ENCODE results near the gene SPECC1L.

The SPECC1L gene

DNA sequence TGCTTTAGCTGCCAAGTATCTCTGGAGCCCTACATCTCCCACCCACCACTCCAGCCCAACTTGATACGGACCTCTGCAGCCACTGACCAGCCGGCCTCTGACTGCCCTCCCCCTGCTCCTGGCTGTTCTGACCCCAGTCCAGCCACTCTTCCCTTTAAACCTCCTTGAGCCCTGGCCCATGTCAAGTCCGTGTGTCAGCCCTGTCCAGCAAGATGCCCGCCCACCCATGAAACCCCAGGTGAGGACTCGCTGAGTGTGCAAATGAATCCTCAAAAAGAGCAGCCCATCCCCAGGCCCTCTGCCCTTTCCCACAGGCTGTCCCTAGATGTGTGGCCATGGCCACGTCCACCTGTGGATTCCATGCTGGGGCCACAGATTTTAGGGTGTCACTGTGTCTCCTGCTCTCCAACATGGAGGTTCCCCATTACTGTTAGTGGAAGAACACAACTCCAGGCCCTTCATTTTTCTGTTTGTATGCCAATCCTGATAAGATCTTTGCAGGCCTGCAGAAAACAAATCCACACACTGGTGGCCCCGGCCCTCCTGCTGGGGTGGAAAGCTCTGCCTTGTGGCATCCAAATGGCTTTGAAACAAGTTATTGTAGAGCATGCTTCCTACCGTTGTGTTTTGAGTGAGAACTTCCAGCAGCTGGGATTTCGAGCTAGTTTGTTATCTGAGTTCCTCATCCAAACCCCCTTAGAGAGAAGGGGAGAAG is 134.1 kb downstream of the SPECC1L start:
- DNase-seq: no peak

DNA sequence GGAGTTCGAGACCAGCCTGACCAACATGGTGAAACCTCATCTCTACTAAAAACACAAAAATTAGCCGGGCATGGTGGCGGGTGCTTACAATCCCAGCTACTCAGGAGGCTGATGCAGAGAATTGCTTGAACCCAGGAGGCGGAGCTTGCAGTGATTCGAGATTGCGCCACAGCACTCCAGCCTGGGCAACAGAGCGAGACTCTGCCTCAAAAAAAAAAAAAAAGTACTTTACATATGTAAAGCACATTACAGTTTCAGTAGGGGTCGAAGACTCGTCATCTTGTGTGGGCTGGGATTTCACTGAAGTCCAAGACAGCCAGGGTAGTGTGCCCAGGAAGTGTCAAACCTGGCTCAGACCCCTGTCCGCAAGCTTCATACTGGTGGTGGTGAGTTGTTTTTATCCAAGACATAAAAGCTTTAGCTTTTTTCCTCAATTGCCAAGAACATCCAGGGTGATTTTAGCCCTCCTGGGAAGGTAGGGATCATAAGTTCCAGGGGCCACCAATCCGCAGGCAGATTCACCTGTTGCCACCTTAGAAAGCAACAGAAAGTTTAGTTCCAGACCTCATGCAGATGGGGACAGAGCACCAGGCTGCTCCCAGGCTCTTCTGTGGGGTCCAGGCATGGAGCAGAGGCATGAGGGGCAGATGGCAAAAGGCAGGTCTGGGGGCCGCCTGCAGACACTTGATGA is 135.1 kb downstream of the SPECC1L start:
- DNase-seq: no peak

DNA sequence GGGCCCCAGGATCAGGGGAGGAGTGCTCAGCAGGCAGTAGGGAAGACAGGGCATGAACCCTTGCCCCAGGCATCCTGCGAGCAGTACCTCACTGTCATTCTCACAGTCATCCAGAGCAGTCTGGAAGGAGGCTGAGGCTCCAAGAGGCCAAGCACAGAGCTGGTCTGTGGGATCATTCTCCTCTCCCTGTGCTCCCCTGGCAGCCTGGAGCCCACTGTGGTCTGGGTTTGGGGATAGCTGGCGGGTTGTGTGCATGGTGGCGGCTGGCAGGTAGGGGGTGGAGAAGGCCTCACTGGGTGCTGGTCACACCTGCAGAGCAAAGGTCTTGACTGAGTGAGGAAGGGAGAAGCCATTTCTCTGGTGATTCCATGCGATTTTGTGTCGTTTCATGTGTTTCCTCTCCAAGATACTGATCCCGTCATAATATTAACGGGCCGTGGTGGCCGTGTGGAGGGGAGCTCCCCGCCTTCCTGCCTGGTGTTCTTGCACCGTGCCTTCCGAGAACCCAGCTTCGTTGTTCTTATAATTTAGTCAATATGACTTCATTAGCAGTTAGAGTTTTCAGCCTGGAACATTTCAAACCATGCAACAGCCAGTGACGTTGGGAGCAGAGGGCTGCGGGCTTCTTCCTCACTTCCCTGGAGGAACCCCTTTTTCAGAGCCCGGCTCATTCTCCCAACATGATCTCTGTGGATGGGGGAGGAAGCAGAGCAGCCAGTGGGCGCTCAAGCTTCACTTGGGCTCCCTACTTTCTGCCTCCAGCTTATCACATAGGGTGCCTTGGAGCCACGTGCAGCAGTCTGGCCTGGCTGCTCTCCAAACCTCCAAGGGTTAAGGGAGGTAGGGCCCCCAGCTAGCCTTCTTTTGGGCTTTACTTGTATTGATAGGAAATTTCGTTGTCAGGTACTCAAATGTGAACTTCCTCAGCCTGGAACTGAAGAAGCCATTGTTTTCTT is 136.0 kb downstream of the SPECC1L start:
- DNase-seq: no peak

DNA sequence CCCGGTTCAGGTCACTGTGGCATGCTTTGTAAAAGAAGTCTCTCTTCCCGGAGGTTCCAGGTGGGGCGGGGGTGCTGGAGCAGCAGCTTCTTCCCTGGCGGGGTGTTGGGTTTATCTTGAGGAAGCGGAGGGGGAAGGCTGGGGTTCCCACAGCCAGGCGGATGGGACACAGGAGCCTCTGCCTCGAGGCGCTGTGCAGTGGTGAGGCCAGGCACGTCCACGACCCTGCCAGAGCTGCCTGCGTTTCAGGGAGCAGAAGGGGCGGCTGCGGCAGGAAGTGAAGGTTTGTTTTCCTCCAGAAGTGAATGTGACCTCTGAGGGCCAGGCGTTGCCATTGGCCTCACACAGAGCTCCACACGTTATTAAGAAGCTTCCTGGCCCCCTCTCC is 136.6 kb downstream of the SPECC1L start:
- no peak for DNase-seq

DNA sequence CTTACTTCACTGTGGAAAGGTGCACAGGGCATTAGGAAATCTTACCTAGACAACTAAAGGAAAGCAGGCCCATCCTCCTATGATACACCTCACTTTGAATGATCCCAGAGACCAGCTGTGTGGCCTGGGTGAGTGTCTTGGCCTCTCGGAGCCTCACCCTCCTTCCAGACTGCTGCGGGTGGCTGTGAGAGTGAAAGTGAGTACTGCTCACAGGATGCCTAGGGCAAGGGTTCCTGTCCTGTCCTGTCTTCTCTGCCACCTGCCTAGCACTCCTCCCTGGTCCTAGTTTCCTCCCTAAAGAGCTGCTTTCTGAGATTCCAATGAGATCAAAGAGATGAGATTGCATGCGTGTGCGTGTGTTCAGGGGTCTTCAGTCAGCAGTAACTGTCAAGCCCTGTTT is 137.3 kb downstream of the SPECC1L start:
- no peak for DNase-seq

DNA sequence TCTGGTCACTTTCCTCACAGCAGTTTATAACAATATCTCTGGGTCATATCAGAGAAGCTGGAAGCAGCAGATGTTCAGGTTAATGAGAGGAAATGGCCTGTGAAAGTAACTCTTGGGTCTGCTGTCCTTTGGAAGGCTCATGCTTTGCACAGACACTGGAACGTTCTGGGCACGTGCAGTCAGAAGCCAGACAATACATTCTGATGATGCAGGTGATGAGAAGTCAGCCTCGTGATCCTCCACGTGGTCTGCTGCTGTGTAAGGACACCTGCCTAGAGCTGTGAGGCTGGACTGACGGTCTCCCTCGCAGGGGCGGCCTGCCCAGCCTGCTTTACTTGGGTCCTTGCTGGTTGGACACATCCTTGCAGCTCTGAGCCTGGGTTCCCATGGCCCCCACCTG is 138.0 kb downstream of the SPECC1L start:
- DNase-seq: no peak

DNA sequence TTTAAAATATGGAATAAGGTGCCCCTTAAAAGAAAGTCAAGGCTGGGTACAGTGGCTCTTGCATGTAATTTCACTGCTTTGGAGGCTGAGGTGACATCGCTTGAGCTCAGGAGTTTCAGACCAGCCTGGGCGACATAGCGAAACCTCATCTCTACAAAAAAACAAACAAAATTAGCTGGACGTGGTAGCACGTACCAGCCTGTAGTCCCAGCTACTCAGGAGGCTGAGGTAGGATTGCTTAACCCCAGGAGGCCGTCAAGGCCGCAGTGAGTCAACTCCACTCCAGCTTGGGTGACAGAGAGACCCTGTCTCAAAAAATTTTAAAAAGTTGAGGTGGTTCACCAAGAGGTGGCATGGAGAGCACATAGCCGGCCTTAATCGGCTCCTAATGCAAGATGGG is 139.1 kb downstream of the SPECC1L start:
- DNase-seq: no peak

DNA sequence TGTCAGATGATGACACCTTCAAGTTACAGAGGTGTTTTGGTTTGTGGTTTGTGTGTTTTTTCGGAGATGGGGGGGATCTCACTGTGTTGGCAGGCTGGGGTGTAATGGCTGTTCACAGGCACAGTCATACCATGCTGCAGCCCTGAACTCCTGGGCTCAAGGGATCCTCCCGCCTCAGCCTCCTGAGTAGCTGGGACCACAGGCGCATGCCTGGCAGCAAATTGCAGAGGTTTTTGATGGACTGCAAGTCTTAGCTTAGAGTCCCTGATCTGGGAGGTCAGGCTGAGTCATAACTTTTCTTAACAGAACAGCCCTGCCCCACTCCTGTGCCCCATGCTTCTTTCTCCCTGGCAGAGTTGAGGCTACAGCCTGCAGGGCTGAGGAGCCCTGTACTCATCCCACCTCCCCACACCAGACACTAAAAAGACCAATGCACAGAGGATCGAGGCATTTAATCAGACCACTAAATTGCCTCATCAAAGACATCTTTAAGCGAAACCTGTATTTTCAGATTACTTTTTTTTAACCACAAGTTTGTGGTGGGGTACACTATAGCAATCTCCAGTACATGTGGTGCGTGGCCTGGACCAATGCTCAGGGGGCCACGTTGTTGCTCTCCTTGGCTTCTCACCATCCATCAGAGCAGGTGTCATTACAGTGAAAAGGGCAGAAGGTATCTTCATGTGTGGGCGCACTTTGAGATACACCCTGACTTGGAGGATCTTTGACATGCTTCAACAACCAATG is 139.7 kb downstream of the SPECC1L start:
- DNase-seq: no peak

DNA sequence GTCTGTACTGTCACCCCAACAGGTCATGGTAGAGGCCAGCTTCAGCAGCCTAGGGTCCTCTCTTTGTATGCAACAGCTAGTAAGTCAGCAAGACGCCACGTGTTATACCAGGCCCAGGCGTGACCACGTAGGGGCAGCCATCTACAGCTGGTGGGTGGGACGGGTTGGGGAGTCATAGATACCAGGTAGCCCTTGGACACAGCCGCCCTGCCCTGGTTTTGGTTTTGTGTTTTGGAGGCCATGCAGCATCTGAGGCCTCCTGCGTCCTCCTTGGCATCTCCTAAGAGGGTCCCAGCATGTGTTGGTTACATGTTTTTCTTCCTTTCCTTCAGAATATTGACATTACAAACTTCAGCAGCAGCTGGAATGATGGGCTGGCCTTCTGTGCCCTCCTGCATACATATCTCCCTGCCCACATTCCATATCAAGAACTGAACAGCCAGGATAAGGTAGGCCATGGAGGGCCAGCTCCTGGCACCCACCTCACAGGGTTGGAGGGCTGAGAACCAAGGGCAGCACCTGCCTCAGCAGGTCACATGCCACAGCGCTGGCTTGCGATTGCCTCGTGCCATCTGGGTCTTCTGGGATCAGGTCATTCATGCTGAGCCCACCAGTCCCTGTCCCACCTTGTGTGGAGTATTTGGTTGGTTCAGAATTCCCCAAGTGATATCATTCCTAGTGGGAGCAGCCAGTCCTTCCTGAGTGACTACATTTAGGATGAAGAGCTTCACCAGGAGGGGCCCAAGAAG is 140.8 kb downstream of the SPECC1L start:
- no peak for DNase-seq

DNA sequence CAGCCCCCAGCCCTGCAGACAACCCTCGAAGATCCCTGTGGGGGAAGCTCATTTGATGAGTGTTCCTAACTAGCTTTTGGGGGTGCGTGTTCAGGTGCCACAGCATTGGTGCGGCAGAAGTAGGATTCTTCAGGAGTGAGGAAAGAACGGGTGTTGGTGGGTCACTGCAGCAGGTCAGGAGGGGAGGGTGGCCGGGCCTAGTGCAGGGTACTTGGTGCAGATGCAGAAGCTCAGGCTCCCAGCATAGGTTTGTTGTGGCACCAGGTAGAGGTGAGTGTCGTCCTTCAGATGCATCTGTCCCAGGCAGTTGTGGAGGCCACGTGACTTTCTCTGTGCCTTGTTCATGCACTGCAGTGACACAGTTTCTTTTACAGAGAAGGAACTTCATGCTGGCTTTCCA is 141.6 kb downstream of the SPECC1L start:
- no peak for DNase-seq

DNA sequence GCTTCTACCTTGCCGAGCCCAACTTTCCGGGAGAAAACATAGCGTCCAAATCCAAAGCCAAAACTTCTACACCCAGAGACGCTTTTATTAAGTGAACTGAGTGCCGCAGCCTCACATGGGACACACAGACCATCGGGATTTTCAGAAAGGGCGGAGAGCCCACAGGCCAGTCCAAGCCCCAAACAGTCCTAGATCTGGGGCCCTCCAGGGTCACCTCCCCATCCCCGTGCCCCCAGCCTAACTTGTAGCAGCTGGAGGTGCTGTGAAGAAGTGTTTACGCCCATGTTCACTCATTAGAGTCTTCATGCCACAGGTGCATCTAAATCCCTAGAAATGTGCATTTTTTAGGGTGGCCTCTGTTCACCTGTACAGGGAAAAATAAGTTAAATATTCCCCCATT is 142.6 kb downstream of the SPECC1L start:
- no peak for DNase-seq

DNA sequence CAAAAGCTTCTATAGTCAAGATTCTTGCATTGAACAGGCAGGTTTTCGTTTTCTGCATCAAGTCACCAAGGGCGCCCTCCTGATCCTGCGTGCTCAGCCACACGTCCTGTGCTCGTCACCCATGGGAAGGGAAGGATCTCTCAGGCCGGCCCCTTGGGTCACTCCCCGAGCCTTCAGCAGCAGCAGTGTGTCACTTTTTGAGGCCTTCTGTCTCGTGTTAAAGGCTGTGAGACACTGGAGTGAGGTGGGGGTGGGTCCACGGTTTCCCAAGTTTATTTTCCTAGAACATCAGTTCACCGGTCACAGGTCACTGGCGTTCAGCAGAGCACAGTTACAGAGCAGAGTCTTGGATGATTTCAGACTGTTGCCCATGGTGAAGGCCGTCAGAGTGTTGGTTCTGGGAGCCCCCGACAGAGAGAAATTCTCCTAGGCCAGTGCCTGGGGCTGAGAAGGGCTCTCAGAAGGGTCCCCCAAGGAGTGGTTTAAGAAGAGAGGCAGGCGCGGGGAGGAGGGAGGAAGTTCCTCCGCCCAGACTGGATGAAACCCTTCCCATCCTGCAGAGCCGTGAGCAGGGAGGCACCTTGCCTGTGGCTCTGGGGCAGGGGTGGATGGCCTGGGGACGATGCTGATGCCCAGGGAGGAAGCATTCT is 143.2 kb downstream of the SPECC1L start:
- DNase-seq: no peak

DNA sequence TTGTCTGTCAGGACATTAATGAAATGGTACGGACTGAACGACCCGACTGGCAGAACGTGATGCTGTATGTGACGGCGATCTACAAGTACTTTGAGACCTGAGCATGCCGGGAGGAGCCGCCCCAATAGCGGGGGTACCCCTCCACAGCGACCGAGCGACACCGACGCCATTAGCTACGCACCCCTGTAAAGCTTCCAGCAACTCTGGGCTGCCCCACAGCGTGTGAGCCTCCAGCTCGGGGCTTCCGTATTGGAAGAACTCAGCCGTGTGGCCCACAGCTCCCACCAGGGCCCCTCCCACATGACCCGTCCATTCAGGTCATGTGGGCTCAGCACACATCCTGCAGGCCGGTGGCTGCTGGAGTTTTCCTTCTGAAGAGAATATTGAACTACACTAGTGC is 143.9 kb downstream of the SPECC1L start:
- DNase-seq: no peak

DNA sequence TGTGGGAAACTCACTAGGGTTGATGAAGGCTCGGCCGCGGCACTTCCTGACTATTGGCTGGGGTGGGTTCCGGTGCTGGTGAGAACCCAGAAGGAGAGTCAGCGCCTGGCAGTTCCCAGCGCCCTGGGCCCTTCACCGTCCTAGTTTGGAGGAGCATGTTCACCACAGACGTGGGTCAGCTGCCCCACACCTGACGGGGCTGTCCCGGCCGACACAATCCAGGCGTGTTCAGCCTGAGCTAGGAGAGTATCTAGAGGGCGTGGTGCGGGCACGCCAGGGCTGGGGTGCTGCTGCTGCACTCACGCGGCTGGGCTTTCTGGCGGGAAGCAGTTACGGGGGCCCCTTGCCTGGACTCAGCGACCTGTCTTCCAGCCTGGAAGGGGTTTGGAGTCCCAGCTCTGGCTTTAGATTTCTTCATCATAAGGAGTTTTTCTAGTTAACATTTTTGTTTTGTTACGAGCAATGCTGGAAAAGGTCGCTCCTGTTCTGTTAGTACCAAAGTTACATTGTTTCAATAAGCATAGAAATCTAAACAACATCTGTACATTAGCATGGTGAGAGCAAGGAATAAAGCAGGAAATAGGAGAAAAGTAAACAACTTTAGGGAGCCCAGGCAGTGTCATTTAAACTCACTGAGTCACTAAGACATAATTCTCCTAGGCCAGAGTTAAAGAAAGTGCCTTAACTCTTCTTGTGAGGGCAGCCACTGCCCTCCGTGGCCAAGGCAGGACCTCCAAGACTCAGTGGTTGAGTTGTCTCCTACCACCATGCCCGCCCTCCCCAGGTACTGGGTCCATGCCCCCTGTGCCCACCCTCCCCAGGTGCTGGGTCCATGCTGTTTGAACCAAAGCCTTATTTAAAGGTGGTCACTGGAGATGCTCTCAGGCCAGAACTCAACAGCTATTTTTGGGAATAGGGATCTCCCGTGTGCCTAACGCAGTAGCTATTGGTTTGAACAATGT is 144.6 kb downstream of the SPECC1L start:
- no peak for DNase-seq

DNA sequence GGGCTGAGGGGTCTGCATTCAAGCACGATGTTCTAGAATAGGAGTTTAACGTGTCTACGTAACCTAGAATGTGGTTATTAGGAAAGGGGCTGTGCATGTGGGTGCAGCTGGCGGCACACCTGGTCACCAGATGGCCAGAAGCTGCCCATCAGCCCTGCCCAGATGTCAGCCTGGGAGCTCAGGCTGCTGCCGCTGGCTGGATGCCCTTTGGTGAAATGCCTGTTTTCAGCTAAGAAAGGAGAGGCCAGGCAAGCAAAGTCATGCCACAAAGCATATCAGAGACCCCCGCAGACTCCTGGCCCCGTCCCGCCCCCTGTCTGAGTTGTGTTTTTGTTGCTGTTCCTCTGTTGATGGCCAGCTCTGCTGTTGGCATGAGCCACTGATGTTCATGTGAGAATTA is 145.5 kb downstream of the SPECC1L start:
- no peak for DNase-seq

DNA sequence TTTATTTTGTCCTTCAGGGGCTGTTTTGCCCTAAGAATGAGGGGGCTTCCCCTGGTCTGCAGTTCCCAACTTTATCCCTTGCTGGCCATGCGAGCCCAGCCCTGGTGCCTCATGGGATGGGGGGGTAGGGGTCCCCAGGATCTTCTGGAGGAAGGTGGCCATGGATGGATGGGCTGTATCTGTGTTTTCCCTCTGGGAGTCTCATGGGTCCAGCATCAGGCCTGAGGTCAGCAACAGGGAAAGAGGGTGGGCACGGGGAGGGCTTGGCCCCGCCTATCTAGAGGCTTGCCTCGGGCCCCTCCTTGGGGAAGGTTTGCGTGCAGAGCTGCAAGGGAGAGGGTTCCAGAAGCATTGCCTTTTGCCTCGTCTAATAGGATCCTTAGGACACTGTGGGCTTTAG is 146.0 kb downstream of the SPECC1L start:
- DNase-seq: no peak

DNA sequence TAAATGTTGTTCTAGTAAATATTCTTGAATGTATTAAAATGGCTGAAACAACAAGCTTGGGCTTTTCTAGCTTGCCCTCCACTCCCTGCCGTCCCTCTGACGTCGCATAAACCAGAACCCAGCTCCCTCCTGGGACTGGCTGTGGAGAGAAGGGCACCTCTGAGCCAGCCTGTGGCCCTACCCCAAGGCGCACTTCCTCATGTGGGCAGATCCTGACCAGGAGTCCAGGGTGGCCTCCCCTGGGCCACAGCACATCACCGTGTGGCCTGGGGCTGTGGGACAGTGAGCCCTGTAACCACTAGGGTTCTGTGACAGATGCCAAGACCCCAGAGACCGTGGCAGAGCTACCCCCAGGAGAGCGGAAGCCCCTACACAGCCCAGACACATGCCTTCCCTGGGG is 146.6 kb downstream of the SPECC1L start:
- no peak for DNase-seq

DNA sequence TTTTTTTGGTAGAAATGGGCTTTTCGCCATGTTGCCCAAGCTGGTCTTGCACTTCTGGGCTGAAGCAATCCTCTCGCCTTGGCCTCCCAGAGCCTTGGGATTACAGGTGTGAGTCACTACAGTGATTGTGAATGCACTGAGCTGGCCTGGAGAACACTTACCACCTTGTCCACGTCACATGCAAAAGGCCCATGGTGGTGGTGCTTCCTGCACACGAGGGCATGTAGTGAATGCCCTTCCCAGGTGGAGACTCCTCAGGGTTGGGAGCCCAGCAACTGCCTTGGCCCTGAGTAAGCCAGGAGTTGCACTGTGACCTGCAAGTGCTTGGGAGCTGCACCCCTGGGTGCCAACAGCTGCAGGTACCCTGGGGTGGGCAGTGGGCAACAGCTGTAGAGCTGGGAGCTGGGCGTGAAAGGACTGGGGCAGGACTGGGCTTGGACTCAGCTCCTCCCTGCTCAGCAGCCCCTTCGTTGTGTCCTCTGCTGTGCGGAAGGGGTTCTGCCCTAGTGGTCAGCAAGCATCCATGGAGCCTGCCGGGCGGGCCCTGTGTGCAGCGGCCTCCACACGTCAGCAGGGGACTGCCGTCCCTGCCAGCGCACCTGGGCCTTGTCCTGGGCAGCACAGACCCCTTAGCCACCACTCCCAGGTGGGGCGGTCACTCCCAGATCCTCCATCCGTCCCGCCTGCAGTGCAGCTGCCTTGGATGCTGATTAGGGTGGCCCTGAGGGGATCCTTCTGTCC is 147.4 kb downstream of the SPECC1L start:
- no peak for DNase-seq

DNA sequence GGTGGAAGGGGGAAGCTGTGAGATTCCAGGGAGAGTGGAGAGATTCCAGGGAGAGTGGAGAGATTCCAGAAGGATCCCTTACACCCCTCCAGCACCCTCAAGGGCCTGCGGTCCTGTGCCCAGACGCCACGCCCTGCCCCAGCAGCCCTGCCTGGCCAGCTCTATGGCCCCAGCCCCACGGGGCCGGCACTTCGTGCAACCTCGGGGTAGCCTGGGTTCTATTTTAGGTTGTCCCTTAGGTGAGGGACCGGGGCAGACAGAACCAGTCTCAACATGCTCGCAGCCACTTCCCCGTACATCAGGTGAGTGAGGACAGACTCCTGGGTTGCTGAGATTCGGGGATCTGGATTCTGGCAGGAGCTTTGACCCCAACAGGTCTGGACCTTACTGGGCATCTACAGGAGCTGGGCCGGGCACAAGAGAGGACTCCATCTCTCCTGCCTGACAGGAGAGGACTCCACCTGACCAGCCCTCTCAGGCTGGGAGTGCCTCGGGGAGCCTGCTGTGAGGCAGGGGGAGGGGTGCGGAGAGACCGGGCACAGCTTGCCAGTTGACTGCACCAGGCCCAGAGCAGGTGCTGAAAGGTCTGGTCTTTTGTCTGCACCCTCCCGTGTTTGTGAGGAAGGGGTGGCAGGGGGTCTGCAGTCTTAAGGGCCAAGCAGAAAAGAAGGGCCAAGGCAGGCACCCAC is 148.3 kb downstream of the SPECC1L start:
- no peak for DNase-seq

Measured in activated naive CD4-positive, alpha-beta T cell treated with anti-CD3 and anti-CD28 coated beads, Interleukin-2, amount 50 U/mL, for 16 hours (primary cell).